Upper lobe of right lung (tissue), 1 donor: Measurements from ENCODE around the gene HGF. TPM values are rescaled to one million over a fixed set of nuclear protein-coding genes. Genes with fewer than 3 reads are reported as not detected.
A peak's percentile ranks its signal among the peaks of the same experiment; 100 is the strongest.

Experiments used
- ATAC-seq: fragments of 200-7000 bp; cut with Tn5 transposase; one replicate; pipeline ENCODE4 v1.9.1; 2020; ENCODE audit warnings: mild to moderate bottlenecking, moderate library complexity
- DNase-seq: peaks from one replicate; pipeline ENCODE4 v3.0.0-alpha.2; 2020
- H3K27ac ChIP-seq: fragments of 200-600 bp; one replicate; pipeline ENCODE4 v1.8.0; 2022
- H3K27me3 ChIP-seq: fragments of 200-600 bp; one replicate; pipeline ENCODE4 v1.8.0; 2022; ENCODE audit warnings: mild to moderate bottlenecking
- H3K36me3 ChIP-seq: fragments of 200-600 bp; one replicate; pipeline ENCODE4 v1.8.0; 2022
- H3K4me1 ChIP-seq: fragments of 200-600 bp; one replicate; pipeline ENCODE4 v1.8.0; 2022
- H3K4me3 ChIP-seq: fragments of 200-600 bp; one replicate; pipeline ENCODE4 v1.8.0; 2022; ENCODE audit warnings: mild to moderate bottlenecking
- H3K9me3 ChIP-seq: fragments of 200-600 bp; one replicate; pipeline ENCODE4 v1.8.0; 2022
- intact Hi-C: fragments of 100-400 bp; cut with DNase I; formaldehyde crosslinking; loops from one replicate; pipeline ENCODE4 v1.11.0; 2022
- total RNA-seq: library from RNA; stranded (reverse); fragmentation: NEBNext Ultra II Directional; extraction: Animal tissue kit (Norgen Biotek cat#: 25700); gene quantifications from one replicate; pipeline ENCODE4 v1.2.1, GENCODE V29; 2021
- TF ChIP-seq, protein P1 (sequence below): fragments of 200-600 bp; IDR thresholded peaks from one replicate; pipeline ENCODE4 v1.8.0; 2022; ENCODE audit warnings: antibody characterized with exemption
- donor health status: DM: no; HTN: yes; CAD: no; lungs with severe emphysema.

The HGF gene
- total RNA-seq, 1 donor from 2014 or later, result 26.5 TPM

DNA sequence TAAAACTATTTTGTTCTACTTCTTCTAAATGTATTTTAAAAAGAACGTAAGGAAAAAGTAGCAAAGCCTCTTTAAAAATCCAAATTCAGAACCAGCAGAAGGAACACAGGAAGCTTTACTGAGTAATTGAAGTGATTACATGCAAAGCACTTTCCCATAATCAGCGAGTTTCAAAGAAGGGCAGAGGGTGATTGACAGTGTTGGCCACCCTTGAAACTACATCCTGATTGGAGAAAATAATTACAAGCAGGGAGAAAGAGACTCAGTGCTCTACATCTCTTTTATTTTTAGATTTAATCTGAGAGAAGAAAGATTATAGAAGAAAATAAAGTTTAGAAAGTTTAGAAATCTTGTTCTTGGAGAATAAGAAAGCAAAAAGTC is 20.3 kb upstream of the HGF start:
- intact Hi-C loops, result no loop called here
- Histone ChIP-seq H3K9me3 (no peaks in the 10 kb centered on the region), H3K36me3 (no peaks in the 10 kb centered on the region), H3K4me1 (peaks cover 5% of the 10 kb centered on the region), H3K27ac (no peak overlapping the region), H3K4me3 (no peak overlapping the region), H3K27me3 (no peaks in the 10 kb centered on the region)
- TF ChIP-seq, protein P1, sequence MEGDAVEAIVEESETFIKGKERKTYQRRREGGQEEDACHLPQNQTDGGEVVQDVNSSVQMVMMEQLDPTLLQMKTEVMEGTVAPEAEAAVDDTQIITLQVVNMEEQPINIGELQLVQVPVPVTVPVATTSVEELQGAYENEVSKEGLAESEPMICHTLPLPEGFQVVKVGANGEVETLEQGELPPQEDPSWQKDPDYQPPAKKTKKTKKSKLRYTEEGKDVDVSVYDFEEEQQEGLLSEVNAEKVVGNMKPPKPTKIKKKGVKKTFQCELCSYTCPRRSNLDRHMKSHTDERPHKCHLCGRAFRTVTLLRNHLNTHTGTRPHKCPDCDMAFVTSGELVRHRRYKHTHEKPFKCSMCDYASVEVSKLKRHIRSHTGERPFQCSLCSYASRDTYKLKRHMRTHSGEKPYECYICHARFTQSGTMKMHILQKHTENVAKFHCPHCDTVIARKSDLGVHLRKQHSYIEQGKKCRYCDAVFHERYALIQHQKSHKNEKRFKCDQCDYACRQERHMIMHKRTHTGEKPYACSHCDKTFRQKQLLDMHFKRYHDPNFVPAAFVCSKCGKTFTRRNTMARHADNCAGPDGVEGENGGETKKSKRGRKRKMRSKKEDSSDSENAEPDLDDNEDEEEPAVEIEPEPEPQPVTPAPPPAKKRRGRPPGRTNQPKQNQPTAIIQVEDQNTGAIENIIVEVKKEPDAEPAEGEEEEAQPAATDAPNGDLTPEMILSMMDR, result no peak
- no peak for ATAC-seq
- DNase-seq, result no peak

DNA sequence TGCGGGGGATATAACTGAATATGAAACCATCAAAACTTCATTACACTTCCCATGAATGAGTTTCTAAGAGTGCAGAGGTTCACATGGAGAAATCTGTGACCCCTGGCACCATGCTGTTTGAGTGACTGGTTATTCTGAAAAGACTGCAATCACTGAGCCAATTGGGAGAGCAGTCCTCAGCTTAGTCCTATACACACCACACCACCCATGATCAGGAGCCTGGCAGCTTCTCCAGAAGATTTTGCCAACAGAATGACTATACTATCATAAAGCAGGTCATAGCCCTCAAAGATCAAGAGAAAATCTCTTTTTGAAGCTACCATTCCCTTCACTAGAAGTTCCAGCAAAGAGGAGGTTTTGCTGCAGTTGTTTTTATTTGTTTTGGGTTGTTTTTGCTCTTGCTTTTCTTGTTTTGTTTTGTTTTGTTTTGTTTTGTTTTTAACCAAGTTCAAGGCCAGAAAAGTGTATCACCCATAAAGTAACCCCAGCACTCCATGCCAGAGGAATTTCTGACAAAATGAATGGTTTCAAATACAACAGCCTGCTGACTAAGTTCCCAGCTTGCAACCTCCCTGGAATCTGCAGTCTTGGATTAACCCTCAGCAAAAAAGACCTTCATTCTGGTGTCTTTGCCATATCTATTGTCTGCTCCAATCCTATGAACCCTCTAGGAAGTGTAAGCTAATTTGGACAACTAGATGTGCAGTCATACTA is 19.7 kb upstream of the HGF start:
- ATAC-seq (no peak), DNase-seq (no peak)
- no peaks in the 10 kb centered on the region for H3K36me3 ChIP-seq
- H3K9me3 ChIP-seq, result no peaks in the 10 kb centered on the region
- peak overlapping the region; percentile 18 for H3K27ac ChIP-seq
- H3K27me3 ChIP-seq, result no peaks in the 10 kb centered on the region
- peaks cover 5% of the 10 kb centered on the region for H3K4me1 ChIP-seq
- TF ChIP-seq, protein P1, result no peak
- intact Hi-C loops, result no loop called here
- H3K4me3 ChIP-seq, result no peak overlapping the region

DNA sequence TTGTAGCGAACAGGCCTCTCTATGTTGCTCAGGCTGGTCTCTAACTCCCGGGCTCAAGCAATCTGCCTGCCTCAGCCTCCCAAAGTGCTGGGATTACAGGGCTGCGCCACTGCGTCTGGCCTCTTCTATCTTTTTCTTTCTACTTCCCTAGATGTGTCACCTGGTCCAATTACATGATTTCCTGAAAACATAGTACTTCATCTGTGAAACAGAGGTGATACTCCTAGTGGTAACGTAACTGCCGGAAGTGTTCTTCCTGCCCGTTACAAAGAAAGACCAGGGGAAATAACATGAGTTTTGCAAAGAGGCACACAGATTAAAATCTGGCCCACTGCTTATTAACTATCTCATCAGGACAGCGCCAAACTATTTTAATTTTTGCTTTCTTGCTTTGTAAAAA is 18.4 kb upstream of the HGF start:
- H3K9me3 ChIP-seq, result no peaks in the 10 kb centered on the region
- H3K4me3 ChIP-seq, result no peak overlapping the region
- no peak overlapping the region for H3K27ac ChIP-seq
- no peak for ATAC-seq
- TF ChIP-seq, protein P1, result no peak
- H3K4me1 ChIP-seq, result peaks cover 5% of the 10 kb centered on the region
- no peaks in the 10 kb centered on the region for H3K27me3 ChIP-seq
- intact Hi-C loops, result no loop called here
- no peak for DNase-seq
- no peaks in the 10 kb centered on the region for H3K36me3 ChIP-seq

DNA sequence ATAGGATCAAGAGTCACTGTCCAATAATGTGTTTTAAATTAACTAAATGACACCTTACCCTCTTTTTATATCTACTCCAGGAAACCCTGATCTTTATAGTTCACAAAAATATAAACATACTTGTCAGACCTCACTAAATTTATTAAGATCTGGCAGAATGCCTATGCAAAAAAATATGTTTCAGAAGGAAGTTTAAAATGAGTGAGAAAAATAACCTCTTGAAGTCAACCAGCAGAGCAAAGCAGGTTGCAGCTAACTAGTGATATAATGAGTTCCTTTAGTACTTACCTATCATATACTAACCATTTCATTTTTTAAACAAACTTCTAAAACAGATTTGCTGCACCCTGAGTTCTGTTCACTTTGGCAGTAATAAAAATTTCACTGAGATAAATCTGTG is 14.0 kb upstream of the HGF start:
- TF ChIP-seq, protein P1, result no peak
- Histone ChIP-seq H3K36me3 (no peaks in the 10 kb centered on the region), H3K27me3 (no peaks in the 10 kb centered on the region), H3K4me1 (no peaks in the 10 kb centered on the region), H3K27ac (no peak overlapping the region), H3K4me3 (no peak overlapping the region), H3K9me3 (no peaks in the 10 kb centered on the region)
- no peak for ATAC-seq
- DNase-seq, result no peak
- intact Hi-C loops, result no loop called here

DNA sequence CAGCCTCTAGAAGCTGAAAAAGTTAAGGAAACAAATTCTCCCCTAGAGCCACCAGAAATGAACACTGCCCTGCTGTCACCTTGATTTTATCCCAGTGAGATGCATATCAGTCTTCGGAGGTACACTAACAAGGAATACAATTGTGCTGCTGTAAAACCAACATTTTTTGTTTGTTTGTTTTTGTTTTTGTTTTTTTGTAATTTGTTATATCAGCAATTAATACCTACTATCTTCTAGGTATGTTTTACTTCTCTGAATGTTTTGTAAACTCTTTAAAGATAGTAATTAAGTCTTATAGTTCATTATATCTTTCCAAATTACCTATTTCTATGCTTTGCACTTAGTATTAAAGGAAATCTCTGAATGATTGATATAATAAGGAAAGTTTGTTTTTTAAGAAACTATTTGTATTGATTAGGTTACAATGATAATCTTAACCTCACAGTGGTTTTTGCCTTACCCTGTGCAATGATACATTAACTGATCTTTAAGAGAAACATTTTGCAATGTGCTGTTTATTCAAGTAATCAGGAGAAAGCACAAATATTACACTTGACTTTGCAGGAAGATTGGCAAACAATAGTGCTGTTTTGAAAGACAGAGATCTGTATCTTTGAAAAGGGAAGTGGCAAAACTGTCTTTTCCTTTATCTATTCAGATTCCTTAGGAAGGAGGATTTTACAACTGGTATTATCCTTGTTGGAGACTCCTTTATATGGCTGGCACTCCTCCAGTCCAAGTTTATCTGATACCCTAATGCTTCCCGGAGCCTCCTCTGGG is 11.3 kb upstream of the HGF start:
- intact Hi-C loops, result no loop called here
- TF ChIP-seq, protein P1, result no peak
- no peaks in the 10 kb centered on the region for H3K9me3 ChIP-seq
- no peaks in the 10 kb centered on the region for H3K27me3 ChIP-seq
- ATAC-seq (peak; percentile 21), DNase-seq (no peak)
- H3K36me3 ChIP-seq, result no peaks in the 10 kb centered on the region
- no peak overlapping the region for H3K4me3 ChIP-seq
- H3K27ac ChIP-seq, result no peak overlapping the region
- H3K4me1 ChIP-seq, result no peaks in the 10 kb centered on the region
